Suprapubic skin (tissue), 4 donors: ENCODE results near the gene ARHGEF1. TPM values are rescaled to one million over a fixed set of nuclear protein-coding genes. Genes with fewer than 3 reads are reported as not detected.

ENCODE experiments used
- DNase-seq, 2 donors: peaks; one replicate each; pipeline ENCODE4 v3.0.0-alpha.2; 2019; ENCODE audit warnings: low spot score in 2 of 2
- H3K27ac ChIP-seq: fragments of 200-600 bp; sonication (generic); one replicate; pipeline ENCODE4 v1.5.1; 2019
- H3K27me3 ChIP-seq: fragments of 200-600 bp; sonication (generic); one replicate; pipeline ENCODE4 v1.5.1; 2019
- H3K36me3 ChIP-seq: fragments of 200-600 bp; sonication (generic); one replicate; pipeline ENCODE4 v1.5.1; 2019
- H3K4me1 ChIP-seq: fragments of 200-600 bp; sonication (generic); one replicate; pipeline ENCODE4 v1.5.1; 2019
- H3K4me3 ChIP-seq: fragments of 200-600 bp; sonication (generic); one replicate; pipeline ENCODE4 v1.5.1; 2019; ENCODE audit warnings: mild to moderate bottlenecking
- H3K9me3 ChIP-seq: fragments of 200-600 bp; sonication (generic); one replicate; pipeline ENCODE4 v1.5.1; 2019
- EP300 ChIP-seq: sonication (generic); formaldehyde crosslinking; IDR thresholded peaks from one replicate; pipeline ENCODE4 v1.6.1; 2017; ENCODE audit warnings: antibody characterized with exemption
- POLR2A ChIP-seq, 2 donors: fragments of 450-650 bp; IDR thresholded peaks; one replicate each; pipeline ENCODE4 v1.6.1; 2017; ENCODE audit warnings: antibody characterized with exemption in 2 of 2, mild to moderate bottlenecking in 2 of 2, moderate library complexity in 2 of 2
- POLR2AphosphoS5 ChIP-seq, 3 donors: sonication (generic); formaldehyde crosslinking; IDR thresholded peaks; one replicate each; pipeline ENCODE4 v1.6.1; 2017; ENCODE audit warnings: antibody characterized with exemption in 3 of 3
- WGBS: methylation state at CpG from one replicate; pipeline ENCODE4 v1.1.5; 2018; 5-methylcytosine and 5-hydroxymethylcytosine counted together
- total RNA-seq, 4 donors: library from RNA; depleted of rRNA; stranded (reverse); fragments of >200 nt; gene quantifications; one replicate each; pipeline ENCODE4 v1.1.0, GENCODE V29; 2016
- TF ChIP-seq, protein P1 (sequence below), 2 donors: fragments of 200-600 bp in 1 of 2; fragments of 450-650 bp in 1 of 2; sonication (generic) in 1 of 2; IDR thresholded peaks; one replicate each; pipeline ENCODE4 v1.5.1; 2016 to 2019; ENCODE audit warnings: antibody characterized with exemption in 2 of 2, mild to moderate bottlenecking in 1 of 2, moderate library complexity in 1 of 2

The ARHGEF1 gene
- total RNA-seq, 4 donors from 2014 or later: 61.0 to 173 (median 72.1) TPM

DNA sequence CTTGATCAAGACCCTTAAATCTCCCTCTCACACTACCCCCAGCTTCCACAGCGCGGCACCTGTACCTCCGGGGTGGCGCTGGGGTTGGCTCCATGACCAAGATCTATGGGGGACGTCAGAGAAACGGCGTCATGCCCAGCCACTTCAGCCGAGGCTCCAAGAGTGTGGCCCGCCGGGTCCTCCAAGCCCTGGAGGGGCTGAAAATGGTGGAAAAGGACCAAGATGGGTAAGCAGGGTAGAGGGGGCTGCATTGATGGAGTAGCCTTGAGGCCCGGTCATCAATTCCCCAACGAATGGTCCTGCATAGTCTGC lies 14.0 kb upstream of the ARHGEF1 start:
- 87% methylated on average over 12 of the region's 12 CpGs for WGBS
- Histone ChIP-seq H3K36me3 (peaks cover 70% of the 10 kb centered on the region), H3K27me3 (no peaks in the 10 kb centered on the region), H3K27ac (no peak overlapping the region), H3K4me3 (no peak overlapping the region), H3K4me1 (peaks cover 48% of the 10 kb centered on the region), H3K9me3 (no peaks in the 10 kb centered on the region)
- no peak for TF ChIP-seq EP300
- DNase-seq: no peak

DNA sequence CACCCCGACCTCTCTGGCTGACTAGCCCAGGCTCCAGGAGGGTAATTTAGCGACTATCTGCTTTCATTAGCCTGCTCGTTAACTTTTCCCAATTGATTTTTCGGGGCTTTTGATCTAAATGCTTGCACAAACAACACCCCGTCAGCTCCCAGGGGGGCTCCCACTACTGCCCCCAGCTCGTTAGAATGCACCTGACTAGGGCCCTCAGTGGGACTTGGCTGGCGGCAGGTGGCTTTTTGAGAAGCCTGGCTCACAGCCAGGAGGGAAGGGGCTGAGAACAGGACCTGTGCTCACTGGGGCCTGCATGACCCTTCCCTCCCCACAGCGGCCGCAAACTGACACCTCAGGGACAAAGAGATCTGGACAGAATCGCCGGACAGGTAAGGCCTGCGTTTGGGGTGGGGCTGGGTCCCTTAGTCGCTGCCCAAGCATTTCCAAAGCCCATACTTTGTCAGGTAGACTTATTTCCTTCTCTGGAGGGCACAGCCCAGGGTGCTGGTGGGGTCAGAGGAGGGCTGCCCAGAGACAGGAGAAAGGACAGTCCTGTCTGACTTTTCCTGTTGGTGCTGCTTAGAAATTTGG lies 13.5 kb upstream of the ARHGEF1 start:
- no peak for DNase-seq
- no peak overlapping the region for H3K27ac ChIP-seq
- TF ChIP-seq POLR2AphosphoS5 (IDR thresholded peaks at IDR 0.05) (no peak), POLR2A (IDR thresholded peaks at IDR 0.05) (no peak), EP300 (no peak)
- TF ChIP-seq, protein P1, sequence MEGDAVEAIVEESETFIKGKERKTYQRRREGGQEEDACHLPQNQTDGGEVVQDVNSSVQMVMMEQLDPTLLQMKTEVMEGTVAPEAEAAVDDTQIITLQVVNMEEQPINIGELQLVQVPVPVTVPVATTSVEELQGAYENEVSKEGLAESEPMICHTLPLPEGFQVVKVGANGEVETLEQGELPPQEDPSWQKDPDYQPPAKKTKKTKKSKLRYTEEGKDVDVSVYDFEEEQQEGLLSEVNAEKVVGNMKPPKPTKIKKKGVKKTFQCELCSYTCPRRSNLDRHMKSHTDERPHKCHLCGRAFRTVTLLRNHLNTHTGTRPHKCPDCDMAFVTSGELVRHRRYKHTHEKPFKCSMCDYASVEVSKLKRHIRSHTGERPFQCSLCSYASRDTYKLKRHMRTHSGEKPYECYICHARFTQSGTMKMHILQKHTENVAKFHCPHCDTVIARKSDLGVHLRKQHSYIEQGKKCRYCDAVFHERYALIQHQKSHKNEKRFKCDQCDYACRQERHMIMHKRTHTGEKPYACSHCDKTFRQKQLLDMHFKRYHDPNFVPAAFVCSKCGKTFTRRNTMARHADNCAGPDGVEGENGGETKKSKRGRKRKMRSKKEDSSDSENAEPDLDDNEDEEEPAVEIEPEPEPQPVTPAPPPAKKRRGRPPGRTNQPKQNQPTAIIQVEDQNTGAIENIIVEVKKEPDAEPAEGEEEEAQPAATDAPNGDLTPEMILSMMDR (IDR thresholded peaks at IDR 0.05): no peak
- H3K36me3 ChIP-seq: peaks cover 65% of the 10 kb centered on the region
- no peak overlapping the region for H3K4me3 ChIP-seq
- H3K4me1 ChIP-seq: peaks cover 48% of the 10 kb centered on the region
- no peaks in the 10 kb centered on the region for H3K27me3 ChIP-seq
- H3K9me3 ChIP-seq: no peaks in the 10 kb centered on the region
- 81% methylated on average over 9 of the region's 13 CpGs for WGBS

DNA sequence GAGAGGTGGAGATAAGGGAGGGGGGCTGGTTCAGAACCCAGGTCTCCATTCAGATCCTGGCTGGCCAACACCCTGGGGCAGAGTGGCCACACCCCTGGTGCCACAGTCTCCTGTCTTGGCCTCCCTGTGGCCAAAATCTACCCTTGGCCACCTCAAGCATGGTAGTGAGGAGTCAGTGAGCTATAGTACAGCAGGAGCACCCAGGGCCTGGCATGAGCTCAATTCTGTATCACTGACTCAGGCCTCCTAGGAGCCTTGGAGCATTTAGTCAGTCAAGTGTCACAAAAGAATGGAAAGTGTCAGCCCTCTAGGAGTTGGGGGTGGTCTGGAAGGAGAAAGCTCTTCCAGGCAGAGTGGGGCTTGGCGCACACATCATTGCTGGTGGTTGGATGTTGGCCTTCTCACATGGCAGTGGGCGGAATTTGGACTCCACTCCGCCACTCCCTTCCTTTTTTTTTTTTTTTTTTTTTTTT lies 12.5 kb upstream of the ARHGEF1 start:
- Histone ChIP-seq H3K27ac (no peak overlapping the region), H3K4me1 (peaks cover 46% of the 10 kb centered on the region), H3K36me3 (peaks cover 55% of the 10 kb centered on the region), H3K9me3 (no peaks in the 10 kb centered on the region), H3K27me3 (no peaks in the 10 kb centered on the region), H3K4me3 (no peak overlapping the region)
- WGBS: 48% methylated on average over 3 of the region's 3 CpGs
- DNase-seq: no peak
- no peak for TF ChIP-seq POLR2AphosphoS5 (IDR thresholded peaks at IDR 0.05)
- no peak for TF ChIP-seq EP300
- TF ChIP-seq, protein P1 (IDR thresholded peaks at IDR 0.05): no peak
- no peak for TF ChIP-seq POLR2A (IDR thresholded peaks at IDR 0.05)

- Histone ChIP-seq H3K27ac (no peak overlapping the region), H3K36me3 (peaks cover 46% of the 10 kb centered on the region), H3K4me1 (peaks cover 35% of the 10 kb centered on the region), H3K4me3 (no peak overlapping the region), H3K9me3 (no peaks in the 10 kb centered on the region), H3K27me3 (no peaks in the 10 kb centered on the region)
- 71% methylated on average over 15 of the region's 16 CpGs for WGBS
- no peak for DNase-seq
- TF ChIP-seq POLR2A (IDR thresholded peaks at IDR 0.05): no peak
- no peak for TF ChIP-seq EP300
- no peak for TF ChIP-seq POLR2AphosphoS5 (IDR thresholded peaks at IDR 0.05)
- TF ChIP-seq, protein P1 (IDR thresholded peaks at IDR 0.05): no peak
Observed at GRCh38 chr19:41871573-41872383, 11.2 kb upstream of the ARHGEF1 start.

DNA sequence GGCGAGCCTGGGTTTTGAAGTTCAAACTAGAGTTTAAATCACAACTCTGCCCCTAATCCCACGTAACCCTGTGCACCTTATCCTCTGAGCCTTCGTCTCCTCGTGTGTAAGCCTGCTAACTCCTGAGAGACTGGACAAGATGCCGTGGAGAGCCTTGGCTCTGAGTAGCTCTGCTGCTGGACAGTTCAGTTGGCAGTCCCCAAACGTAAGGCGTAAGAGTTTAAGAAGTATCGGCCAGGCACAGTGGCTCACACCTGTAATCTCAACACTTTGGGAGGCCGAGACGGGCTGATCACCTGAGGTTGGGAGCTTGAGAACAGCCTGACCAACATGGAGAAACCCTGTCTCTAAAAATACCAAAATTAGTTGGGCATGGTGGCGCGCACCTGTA lies 10.6 kb upstream of the ARHGEF1 start:
- Histone ChIP-seq H3K9me3 (no peaks in the 10 kb centered on the region), H3K27ac (no peak overlapping the region), H3K36me3 (peaks cover 44% of the 10 kb centered on the region), H3K4me1 (peaks cover 29% of the 10 kb centered on the region), H3K4me3 (no peak overlapping the region), H3K27me3 (no peaks in the 10 kb centered on the region)
- 94% methylated on average over 12 of the region's 12 CpGs for WGBS
- no peak for DNase-seq
- TF ChIP-seq POLR2A (IDR thresholded peaks at IDR 0.05) (no peak), EP300 (no peak), POLR2AphosphoS5 (IDR thresholded peaks at IDR 0.05) (no peak)
- TF ChIP-seq, protein P1 (IDR thresholded peaks at IDR 0.05): no peak
